CD4-positive, CD25-positive, alpha-beta regulatory T cell (primary cell): ENCODE data around the gene FUT8. TPM values are rescaled to one million over a fixed set of nuclear protein-coding genes. Genes with fewer than 3 reads are reported as not detected.
A peak's percentile ranks its signal among the peaks of the same experiment; 100 is the strongest.

Experiments
- ATAC-seq, 2 donors: fragments of 150-1000 bp; cut with Tn5 transposase; one replicate each; pipeline ENCODE4 v1.10.0; 2021; ENCODE audit warnings: low read depth in 2 of 2, moderate number of reproducible peaks in 2 of 2, moderate library complexity in 1 of 2
- DNase-seq, 3 donors: peaks; one replicate each; pipeline versions ENCODE4 v3.0.0 to v3.0.0-alpha.2; 2012 to 2022; ENCODE audit warnings: mixed read lengths in 1 of 3
- H3K27ac ChIP-seq: one replicate; pipeline ENCODE4 v1.7.0; 2013; ENCODE audit warnings: mild to moderate bottlenecking, low read length; ENCODE audit not compliant: insufficient read depth, poor library complexity, severe bottlenecking
- H3K27me3 ChIP-seq: one replicate; pipeline ENCODE4 v1.7.0; 2013; ENCODE audit warnings: low read length; ENCODE audit not compliant: control insufficient read depth, insufficient read depth
- H3K36me3 ChIP-seq: one replicate; pipeline ENCODE4 v1.7.0; 2013; ENCODE audit warnings: mild to moderate bottlenecking, low read length, moderate library complexity; ENCODE audit not compliant: control insufficient read depth, insufficient read depth
- H3K4me1 ChIP-seq: 2 replicates; pipeline ENCODE4 v1.7.0; 2013; ENCODE audit warnings: mild to moderate bottlenecking, low read length; ENCODE audit not compliant: insufficient read depth, control insufficient read depth, poor library complexity, severe bottlenecking
- H3K4me3 ChIP-seq: one replicate; pipeline ENCODE4 v1.7.0; 2013; ENCODE audit warnings: low read depth, mild to moderate bottlenecking, low read length, moderate library complexity
- H3K9me3 ChIP-seq, 2 experiments: 1 replicate in 1 of 2; 2 replicates in 1 of 2; pipeline ENCODE4 v1.7.0; 2013; ENCODE audit warnings: low read length in 2 of 2, mild to moderate bottlenecking in 1 of 2, moderate library complexity in 1 of 2; ENCODE audit not compliant: control insufficient read depth in 2 of 2
- H3K27ac Mint-ChIP-seq, 3 donors: one replicate each; pipeline ENCODE4 v1.8.0; 2020 to 2022; ENCODE audit warnings: mild to moderate bottlenecking in 3 of 3, mixed read lengths in 3 of 3, moderate library complexity in 2 of 3
- H3K27me3 Mint-ChIP-seq: one replicate; pipeline ENCODE4 v1.8.0; 2022; ENCODE audit warnings: mild to moderate bottlenecking, mixed read lengths
- H3K36me3 Mint-ChIP-seq: one replicate; pipeline ENCODE4 v1.8.0; 2020; ENCODE audit warnings: mixed read lengths
- H3K4me1 Mint-ChIP-seq, 4 donors: one replicate each; pipeline ENCODE4 v1.8.0; 2020 to 2022; ENCODE audit warnings: mixed read lengths in 4 of 4, mild to moderate bottlenecking in 1 of 4
- H3K4me3 Mint-ChIP-seq, 4 donors: one replicate each; pipeline ENCODE4 v1.8.0; 2020 to 2022; ENCODE audit warnings: mild to moderate bottlenecking in 4 of 4, mixed read lengths in 4 of 4, moderate library complexity in 3 of 4
- H3K9me3 Mint-ChIP-seq, 7 donors: one replicate each; pipeline ENCODE4 v1.8.0; 2020 to 2022; ENCODE audit warnings: mixed read lengths in 7 of 7, mild to moderate bottlenecking in 3 of 7, moderate library complexity in 2 of 7
- polyA plus RNA-seq, 4 donors: library from polyadenylated mRNA; unstranded; fragments of 300-500 nt; fragmentation: Illumina TruSeq; gene quantifications; one replicate each; pipeline ENCODE4 v1.2.3, GENCODE V29; 2021
- total RNA-seq: library from RNA; stranded (reverse); gene quantifications from one replicate; pipeline ENCODE4 v1.2.3, GENCODE V29; 2022

FUT8 gene
- total RNA-seq, result 59.2 TPM
- 10 to 100 TPM; 15.3 to 23.4 (median 21.5) TPM for polyA plus RNA-seq

DNA sequence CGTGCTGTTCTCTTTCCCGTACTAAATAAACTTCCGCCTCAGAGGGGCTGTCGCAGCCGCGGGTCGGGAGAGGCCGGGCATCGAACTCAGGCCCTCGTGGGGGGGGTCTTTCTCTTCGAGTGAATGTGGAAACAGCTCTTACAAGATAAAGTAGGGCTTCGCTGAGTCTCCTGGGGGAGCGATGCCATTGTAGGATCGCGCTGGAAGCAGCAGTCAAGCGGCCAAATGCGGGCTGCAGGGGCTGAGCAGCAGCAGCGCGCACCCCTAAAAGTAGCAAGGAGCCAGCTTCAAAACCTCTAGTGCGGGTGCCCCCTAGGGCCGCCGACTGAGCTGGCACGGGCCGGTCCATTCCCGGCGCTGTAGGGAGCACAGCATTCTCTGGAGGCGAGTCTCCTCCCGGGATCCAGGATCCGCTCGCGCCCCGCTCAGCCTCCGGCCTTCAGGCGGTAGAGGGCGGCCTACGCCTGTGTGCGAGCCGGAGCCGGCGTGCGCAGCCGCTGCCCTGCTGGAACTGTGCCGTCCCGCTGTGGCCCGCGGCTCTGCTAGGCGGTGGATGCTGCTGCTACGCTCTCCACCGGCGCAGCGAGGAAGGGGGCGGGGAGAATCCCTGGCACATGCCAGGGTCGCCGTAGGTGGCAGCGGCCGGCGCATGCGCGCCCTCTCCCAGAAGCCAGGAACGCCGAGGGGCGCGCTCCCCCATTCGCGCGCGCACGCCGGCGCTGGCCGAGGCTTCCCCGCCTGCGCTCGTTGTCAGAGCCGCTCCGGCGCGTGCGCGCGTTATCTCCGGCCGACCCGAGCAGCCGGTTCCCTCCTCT lies at the start of gene FUT8:
Gene FUT8 (plus strand): TSS at position 699 of the 815 bp plus-strand sequence. CDS start 148,834 bp downstream, outside the sequence.
- H3K27me3 ChIP-seq, result no peaks in the 10 kb centered on the region
- ATAC-seq (peak; percentile 90 to 94), DNase-seq (peak; percentile 90 to 97 (median 95))
- Mint-ChIP-seq H3K36me3 (no peaks in the 10 kb centered on the region), H3K27me3 (no peaks in the 10 kb centered on the region), H3K4me1 (peaks cover 18 to 41% (median 38%) of the 10 kb centered on the region in 4 donors), H3K9me3 (no peaks in the 10 kb centered on the region), H3K4me3 (peak within 1 kb of the TSS; percentile 98 to 99 (median 98)), H3K27ac (peak within 1 kb of the TSS; percentile 94 to 100 (median 95))
- H3K36me3 ChIP-seq, result no peaks in the 10 kb centered on the region
- no peaks in the 10 kb centered on the region for H3K9me3 ChIP-seq
- peaks cover 30% of the 10 kb centered on the region for H3K4me1 ChIP-seq
- peak within 1 kb of the TSS; percentile 85 for H3K4me3 ChIP-seq
- H3K27ac ChIP-seq, result peak within 1 kb of the TSS; percentile 79

DNA sequence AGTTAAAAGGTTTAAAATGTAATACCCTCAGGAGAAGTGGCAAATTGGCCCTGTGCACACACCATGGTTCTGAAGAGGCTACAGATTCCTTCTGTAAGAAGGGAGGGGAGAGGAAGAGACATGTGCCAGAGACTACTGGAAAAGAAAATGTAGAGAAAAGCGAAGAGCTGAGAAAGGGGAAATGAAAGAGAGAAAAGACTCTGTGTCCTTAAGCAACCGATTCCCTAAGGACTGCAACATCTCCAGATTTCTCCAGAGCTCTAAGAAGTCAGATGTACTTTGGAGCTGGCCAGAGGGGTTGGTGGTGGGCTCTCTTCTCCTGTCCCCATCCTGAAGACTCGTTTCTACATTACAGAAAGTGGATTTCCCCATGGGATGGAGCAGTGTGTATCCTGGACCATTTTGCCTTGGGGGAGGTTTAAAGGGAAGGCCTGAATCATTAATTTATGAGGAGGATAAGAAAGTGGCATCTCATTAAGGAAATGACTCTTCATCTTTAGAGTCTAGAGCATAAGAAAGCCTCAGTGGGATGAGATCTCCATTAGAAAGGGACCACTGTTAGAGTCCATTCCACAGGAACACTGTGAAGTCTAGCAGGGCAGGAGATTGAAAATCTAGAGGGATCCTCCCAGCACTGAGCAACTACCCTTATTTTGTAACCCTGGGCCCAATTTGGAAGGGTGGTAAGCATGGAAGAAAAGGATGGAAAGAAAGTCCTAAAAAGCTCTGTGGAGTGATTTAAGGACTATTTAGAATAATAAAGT lies 45.5 kb upstream of the FUT8 start:
- Histone ChIP-seq H3K27me3 (no peaks in the 10 kb centered on the region), H3K4me1 (no peaks in the 10 kb centered on the region), H3K4me3 (no peak overlapping the region), H3K27ac (no peak overlapping the region), H3K9me3 (no peaks in the 10 kb centered on the region), H3K36me3 (no peaks in the 10 kb centered on the region)
- DNase-seq, result no peak
- H3K36me3 Mint-ChIP-seq, result no peaks in the 10 kb centered on the region
- no peak overlapping the region for H3K27ac Mint-ChIP-seq
- no peak for ATAC-seq
- H3K27me3 Mint-ChIP-seq, result no peaks in the 10 kb centered on the region
- H3K4me3 Mint-ChIP-seq, result no peak overlapping the region
- H3K9me3 Mint-ChIP-seq, result no peaks in the 10 kb centered on the region
- peaks cover 0 to 4% (median 0%) of the 10 kb centered on the region in 4 donors for H3K4me1 Mint-ChIP-seq

DNA sequence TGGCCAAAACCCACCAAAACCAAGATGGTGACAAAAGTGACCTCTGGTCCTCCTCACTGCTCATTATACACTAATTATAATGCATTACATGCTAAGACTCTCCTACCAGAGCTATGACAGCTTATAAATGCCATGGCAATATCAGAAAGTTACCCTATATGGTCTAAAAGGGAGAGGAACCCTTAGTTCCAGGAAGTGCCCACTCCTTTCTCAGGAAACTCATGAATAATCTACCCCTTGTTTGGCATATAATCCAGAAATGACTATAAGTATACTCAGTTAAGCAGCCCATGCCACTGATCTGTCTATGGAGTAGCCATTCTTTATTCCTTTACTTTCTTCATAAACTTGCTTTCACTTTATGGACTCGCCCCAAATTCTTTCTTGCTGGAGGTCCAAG lies 43.0 kb upstream of the FUT8 start:
- H3K36me3 Mint-ChIP-seq, result no peaks in the 10 kb centered on the region
- H3K27ac Mint-ChIP-seq, result no peak overlapping the region
- H3K4me3 ChIP-seq, result no peak overlapping the region
- DNase-seq (peak in 1 of 3 donors; percentile 90), ATAC-seq (no peak)
- H3K27me3 ChIP-seq, result no peaks in the 10 kb centered on the region
- H3K36me3 ChIP-seq, result no peaks in the 10 kb centered on the region
- no peaks in the 10 kb centered on the region for H3K9me3 ChIP-seq
- H3K4me3 Mint-ChIP-seq, result no peak overlapping the region
- H3K4me1 ChIP-seq, result peaks cover 4% of the 10 kb centered on the region
- H3K9me3 Mint-ChIP-seq, result peaks cover 0 to 1% (median 0%) of the 10 kb centered on the region in 7 donors
- H3K27ac ChIP-seq, result no peak overlapping the region
- peaks cover 0 to 16% (median 9%) of the 10 kb centered on the region in 4 donors for H3K4me1 Mint-ChIP-seq
- H3K27me3 Mint-ChIP-seq, result no peaks in the 10 kb centered on the region

DNA sequence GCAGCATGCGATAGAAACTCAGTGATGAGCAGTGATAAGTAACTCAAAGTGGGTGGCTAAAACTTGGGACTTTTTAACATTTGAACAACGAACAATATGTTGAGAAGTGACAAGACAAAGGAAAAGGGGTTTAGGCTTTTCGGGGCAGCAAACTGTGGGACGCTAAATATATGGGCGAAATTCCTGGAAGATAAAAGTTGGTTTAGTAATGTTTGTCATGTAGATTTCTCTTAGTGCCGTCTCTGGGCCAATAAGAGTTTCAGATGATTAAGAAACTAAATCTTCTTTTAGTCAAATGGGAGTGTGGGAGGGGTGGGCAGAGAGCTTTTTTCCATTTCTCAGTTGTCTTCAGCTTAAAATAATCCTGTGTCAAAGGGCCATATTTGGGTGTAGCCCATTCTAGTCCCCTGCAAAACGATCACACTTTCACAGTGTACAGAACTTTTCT lies 41.7 kb upstream of the FUT8 start:
- H3K9me3 ChIP-seq, result no peaks in the 10 kb centered on the region
- H3K4me1 ChIP-seq, result peaks cover 4% of the 10 kb centered on the region
- no peak overlapping the region for H3K27ac Mint-ChIP-seq
- H3K27me3 Mint-ChIP-seq, result no peaks in the 10 kb centered on the region
- H3K4me3 Mint-ChIP-seq, result no peak overlapping the region
- no peaks in the 10 kb centered on the region for H3K36me3 Mint-ChIP-seq
- peaks cover 0 to 1% (median 0%) of the 10 kb centered on the region in 7 donors for H3K9me3 Mint-ChIP-seq
- H3K27ac ChIP-seq, result no peak overlapping the region
- H3K36me3 ChIP-seq, result no peaks in the 10 kb centered on the region
- DNase-seq (no peak), ATAC-seq (no peak)
- H3K4me3 ChIP-seq, result no peak overlapping the region
- no peaks in the 10 kb centered on the region for H3K27me3 ChIP-seq
- peaks cover 0 to 16% (median 9%) of the 10 kb centered on the region in 4 donors for H3K4me1 Mint-ChIP-seq

DNA sequence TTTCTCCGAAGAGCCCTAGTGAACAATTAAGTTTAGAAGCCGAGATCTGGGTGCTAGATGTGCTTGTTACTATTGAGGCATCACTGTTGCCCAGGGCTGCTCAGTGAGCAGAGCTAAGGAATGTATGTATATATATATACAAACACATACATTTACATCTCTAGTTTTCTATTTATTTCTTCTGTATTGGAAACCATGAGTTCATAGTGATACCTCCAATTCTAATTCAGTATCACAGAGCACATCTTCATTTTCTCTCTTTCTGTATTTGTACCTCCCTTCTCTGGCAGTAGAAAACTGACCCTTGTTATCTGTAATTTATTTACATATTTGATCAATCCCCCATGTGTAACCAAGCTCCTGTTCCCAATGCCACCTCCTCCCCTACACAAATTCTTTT lies 40.7 kb upstream of the FUT8 start:
- ATAC-seq (no peak), DNase-seq (no peak)
- H3K9me3 Mint-ChIP-seq, result peaks cover 0 to 1% (median 0%) of the 10 kb centered on the region in 7 donors
- H3K9me3 ChIP-seq, result no peaks in the 10 kb centered on the region
- H3K27me3 ChIP-seq, result no peaks in the 10 kb centered on the region
- H3K36me3 Mint-ChIP-seq, result no peaks in the 10 kb centered on the region
- H3K4me3 ChIP-seq, result no peak overlapping the region
- H3K36me3 ChIP-seq, result no peaks in the 10 kb centered on the region
- H3K27ac ChIP-seq, result no peak overlapping the region
- no peak overlapping the region for H3K4me3 Mint-ChIP-seq
- H3K4me1 ChIP-seq, result peaks cover 4% of the 10 kb centered on the region
- H3K27me3 Mint-ChIP-seq, result no peaks in the 10 kb centered on the region
- H3K27ac Mint-ChIP-seq, result peak overlapping the region in 2 of 3 donors; percentile 12 to 22
- peaks cover 0 to 16% (median 9%) of the 10 kb centered on the region in 4 donors for H3K4me1 Mint-ChIP-seq

DNA sequence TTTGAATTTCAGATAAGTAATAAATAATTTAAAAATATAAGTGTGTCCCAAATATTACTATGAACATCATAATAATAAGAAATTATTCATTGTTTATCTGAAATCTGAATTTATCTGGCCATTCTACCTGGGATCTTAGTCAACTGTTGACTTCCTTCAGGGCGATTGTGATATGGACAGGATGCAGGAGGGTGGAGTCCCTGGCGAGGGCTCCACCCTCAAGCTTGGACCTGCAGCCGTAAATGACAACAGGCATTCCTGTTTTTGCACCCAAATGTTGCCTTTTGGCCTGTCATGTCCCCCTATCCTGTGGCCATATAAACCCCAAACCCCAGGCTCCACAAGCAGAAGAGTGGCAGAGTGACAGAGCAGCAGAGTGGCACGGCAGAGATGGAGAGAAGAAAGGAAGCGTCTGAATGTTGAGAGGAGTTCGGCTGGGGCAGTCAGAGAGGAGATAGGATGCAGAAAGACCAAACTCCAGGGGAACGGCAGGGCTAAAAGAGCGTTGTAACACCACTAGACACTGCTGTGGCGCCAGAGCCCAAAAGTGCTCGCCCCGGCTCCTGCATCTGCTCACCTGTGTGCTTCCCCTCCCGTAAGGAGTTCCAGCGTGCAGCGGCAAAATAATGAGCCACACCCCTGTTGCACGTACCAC lies 39.4 kb upstream of the FUT8 start:
- H3K36me3 Mint-ChIP-seq, result no peaks in the 10 kb centered on the region
- no peaks in the 10 kb centered on the region for H3K27me3 Mint-ChIP-seq
- Histone ChIP-seq H3K27me3 (no peaks in the 10 kb centered on the region), H3K4me1 (peaks cover 4% of the 10 kb centered on the region), H3K4me3 (no peak overlapping the region), H3K9me3 (no peaks in the 10 kb centered on the region), H3K36me3 (no peaks in the 10 kb centered on the region), H3K27ac (no peak overlapping the region)
- peak overlapping the region in 1 of 4 donors; percentile 21 for H3K4me3 Mint-ChIP-seq
- H3K27ac Mint-ChIP-seq, result peak overlapping the region in 1 of 3 donors; percentile 62
- H3K4me1 Mint-ChIP-seq, result peaks cover 0 to 16% (median 9%) of the 10 kb centered on the region in 4 donors
- peak in 1 of 3 donors; percentile 57 for DNase-seq
- peaks cover 0 to 1% (median 0%) of the 10 kb centered on the region in 7 donors for H3K9me3 Mint-ChIP-seq
- no peak for ATAC-seq

DNA sequence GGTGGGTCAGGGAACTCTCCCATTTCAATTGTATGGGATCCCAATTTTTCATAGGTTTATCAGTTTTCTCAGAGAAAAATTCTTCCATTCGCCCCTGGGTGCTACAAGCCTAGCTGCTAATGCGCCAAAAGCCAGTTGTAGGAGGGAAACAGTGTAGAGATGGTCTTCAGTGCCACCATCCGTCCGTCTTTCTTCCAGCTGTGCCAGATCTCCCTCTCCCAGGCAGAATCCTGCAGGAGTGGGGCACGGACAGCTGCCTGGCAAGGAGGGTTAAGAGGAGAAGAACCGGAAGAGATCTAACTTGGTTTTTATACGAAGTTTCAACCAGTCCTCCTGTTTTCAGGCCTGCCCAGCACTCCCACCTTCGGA lies 38.9 kb upstream of the FUT8 start:
- Histone ChIP-seq H3K27ac (no peak overlapping the region), H3K4me1 (peaks cover 4% of the 10 kb centered on the region), H3K9me3 (no peaks in the 10 kb centered on the region), H3K27me3 (no peaks in the 10 kb centered on the region), H3K36me3 (no peaks in the 10 kb centered on the region), H3K4me3 (no peak overlapping the region)
- no peaks in the 10 kb centered on the region for H3K36me3 Mint-ChIP-seq
- H3K4me1 Mint-ChIP-seq, result peaks cover 0 to 16% (median 9%) of the 10 kb centered on the region in 4 donors
- ATAC-seq (no peak), DNase-seq (no peak)
- peak overlapping the region in 1 of 4 donors; percentile 21 for H3K4me3 Mint-ChIP-seq
- H3K27me3 Mint-ChIP-seq, result no peaks in the 10 kb centered on the region
- peaks cover 0 to 1% (median 0%) of the 10 kb centered on the region in 7 donors for H3K9me3 Mint-ChIP-seq
- H3K27ac Mint-ChIP-seq, result no peak overlapping the region
